ENCODE results near the gene NDEL1.

NDEL1 gene

GRCh38 chr17:8487130-8487645 lies 51.5 kb downstream of the NDEL1 start:
- H3K9ac ChIP-seq (ENCODE audit: low read depth, low read length), result no peak overlapping the region
- peaks cover 5% of the 10 kb centered on the region; the same call in 1 of the 2 replicates for H3K9me3 ChIP-seq (ENCODE audit: control insufficient read depth, insufficient read depth, low read length)
- no peaks in the 10 kb centered on the region for H3K4me1 ChIP-seq (ENCODE audit: insufficient read depth, low read length)
- H3K36me3 ChIP-seq (ENCODE audit: insufficient read depth, low read length), result peaks cover 67% of the 10 kb centered on the region

GRCh38 chr17:8487743-8488142 lies 52.1 kb downstream of the NDEL1 start:
- Histone ChIP-seq H3K4me1 (ENCODE audit: insufficient read depth, low read length) (no peaks in the 10 kb centered on the region), H3K36me3 (ENCODE audit: insufficient read depth, low read length) (peaks cover 72% of the 10 kb centered on the region), H3K9me3 (ENCODE audit: control insufficient read depth, insufficient read depth, low read length) (peaks cover 5% of the 10 kb centered on the region; the same call in 1 of the 2 replicates), H3K9ac (ENCODE audit: low read depth, low read length) (no peak overlapping the region)

GRCh38 chr17:8488491-8488890 lies 52.8 kb downstream of the NDEL1 start:
- Histone ChIP-seq H3K4me1 (ENCODE audit: insufficient read depth, low read length) (no peaks in the 10 kb centered on the region), H3K36me3 (ENCODE audit: insufficient read depth, low read length) (peaks cover 72% of the 10 kb centered on the region), H3K9me3 (ENCODE audit: control insufficient read depth, insufficient read depth, low read length) (peaks cover 5% of the 10 kb centered on the region; the same call in 1 of the 2 replicates), H3K9ac (ENCODE audit: low read depth, low read length) (no peak overlapping the region)

GRCh38 chr17:8488901-8489300 lies 53.2 kb downstream of the NDEL1 start:
- peaks cover 69% of the 10 kb centered on the region for H3K36me3 ChIP-seq (ENCODE audit: insufficient read depth, low read length)
- no peak overlapping the region for H3K9ac ChIP-seq (ENCODE audit: low read depth, low read length)

GRCh38 chr17:8489841-8490240 lies 54.2 kb downstream of the NDEL1 start:
- Histone ChIP-seq H3K9me3 (ENCODE audit: control insufficient read depth, insufficient read depth, low read length) (peaks cover 5% of the 10 kb centered on the region; the same call in 1 of the 2 replicates), H3K4me1 (ENCODE audit: insufficient read depth, low read length) (no peaks in the 10 kb centered on the region), H3K9ac (ENCODE audit: low read depth, low read length) (no peak overlapping the region), H3K36me3 (ENCODE audit: insufficient read depth, low read length) (peaks cover 71% of the 10 kb centered on the region)

More at GRCh38 chr17:8488901-8489300, 53.2 kb downstream of the NDEL1 start:
- H3K9me3 ChIP-seq (ENCODE audit: control insufficient read depth, insufficient read depth, low read length), result peaks cover 5% of the 10 kb centered on the region; the same call in 1 of the 2 replicates
- no peaks in the 10 kb centered on the region for H3K4me1 ChIP-seq (ENCODE audit: insufficient read depth, low read length)

GRCh38 chr17:8490256-8491023 lies 54.8 kb downstream of the NDEL1 start:
- H3K9ac ChIP-seq (ENCODE audit: low read depth, low read length), result no peak overlapping the region
- peaks cover 77% of the 10 kb centered on the region for H3K36me3 ChIP-seq (ENCODE audit: insufficient read depth, low read length)
- H3K9me3 ChIP-seq (ENCODE audit: control insufficient read depth, insufficient read depth, low read length), result peaks cover 5% of the 10 kb centered on the region; the same call in 1 of the 2 replicates
- no peaks in the 10 kb centered on the region for H3K4me1 ChIP-seq (ENCODE audit: insufficient read depth, low read length)

- Histone ChIP-seq H3K4me1 (ENCODE audit: insufficient read depth, low read length) (no peaks in the 10 kb centered on the region), H3K9ac (ENCODE audit: low read depth, low read length) (no peak overlapping the region), H3K9me3 (ENCODE audit: control insufficient read depth, insufficient read depth, low read length) (no peaks in the 10 kb centered on the region), H3K36me3 (ENCODE audit: insufficient read depth, low read length) (peaks cover 77% of the 10 kb centered on the region)
Observed at GRCh38 chr17:8492121-8492520, 56.4 kb downstream of the NDEL1 start.

GRCh38 chr17:8494021-8494420 lies 58.3 kb downstream of the NDEL1 start:
- H3K9ac ChIP-seq (ENCODE audit: low read depth, low read length), result no peak overlapping the region
- H3K4me1 ChIP-seq (ENCODE audit: insufficient read depth, low read length), result no peaks in the 10 kb centered on the region
- H3K36me3 ChIP-seq (ENCODE audit: insufficient read depth, low read length), result peaks cover 70% of the 10 kb centered on the region
- H3K9me3 ChIP-seq (ENCODE audit: control insufficient read depth, insufficient read depth, low read length), result no peaks in the 10 kb centered on the region

- Histone ChIP-seq H3K4me1 (ENCODE audit: insufficient read depth, low read length) (no peaks in the 10 kb centered on the region), H3K9ac (ENCODE audit: low read depth, low read length) (no peak overlapping the region), H3K36me3 (ENCODE audit: insufficient read depth, low read length) (peaks cover 74% of the 10 kb centered on the region), H3K9me3 (ENCODE audit: control insufficient read depth, insufficient read depth, low read length) (no peaks in the 10 kb centered on the region)
Observed at GRCh38 chr17:8494506-8495111, 58.9 kb downstream of the NDEL1 start.

- peaks cover 72% of the 10 kb centered on the region for H3K36me3 ChIP-seq (ENCODE audit: insufficient read depth, low read length)
- no peaks in the 10 kb centered on the region for H3K4me1 ChIP-seq (ENCODE audit: insufficient read depth, low read length)
Observed at GRCh38 chr17:8496081-8496480, 60.4 kb downstream of the NDEL1 start.

GRCh38 chr17:8499171-8499570 lies 63.5 kb downstream of the NDEL1 start:
- H3K4me1 ChIP-seq (ENCODE audit: insufficient read depth, low read length), result no peaks in the 10 kb centered on the region
- H3K9ac ChIP-seq (ENCODE audit: low read depth, low read length), result no peak overlapping the region
- H3K36me3 ChIP-seq (ENCODE audit: insufficient read depth, low read length), result peaks cover 60% of the 10 kb centered on the region
- no peaks in the 10 kb centered on the region for H3K9me3 ChIP-seq (ENCODE audit: control insufficient read depth, insufficient read depth, low read length)

More at GRCh38 chr17:8496081-8496480, 60.4 kb downstream of the NDEL1 start:
- Histone ChIP-seq H3K9ac (ENCODE audit: low read depth, low read length) (no peak overlapping the region), H3K9me3 (ENCODE audit: control insufficient read depth, insufficient read depth, low read length) (no peaks in the 10 kb centered on the region)

GRCh38 chr17:8499614-8500013 lies 63.9 kb downstream of the NDEL1 start:
- no peaks in the 10 kb centered on the region for H3K9me3 ChIP-seq (ENCODE audit: control insufficient read depth, insufficient read depth, low read length)
- H3K9ac ChIP-seq (ENCODE audit: low read depth, low read length), result no peak overlapping the region
- peaks cover 55% of the 10 kb centered on the region for H3K36me3 ChIP-seq (ENCODE audit: insufficient read depth, low read length)
- no peaks in the 10 kb centered on the region for H3K4me1 ChIP-seq (ENCODE audit: insufficient read depth, low read length)

- Histone ChIP-seq H3K9ac (ENCODE audit: low read depth, low read length) (no peak overlapping the region), H3K9me3 (ENCODE audit: control insufficient read depth, insufficient read depth, low read length) (no peaks in the 10 kb centered on the region), H3K36me3 (ENCODE audit: insufficient read depth, low read length) (peaks cover 52% of the 10 kb centered on the region), H3K4me1 (ENCODE audit: insufficient read depth, low read length) (no peaks in the 10 kb centered on the region)
Observed at GRCh38 chr17:8500609-8501008, 64.9 kb downstream of the NDEL1 start.

- Histone ChIP-seq H3K9me3 (ENCODE audit: control insufficient read depth, insufficient read depth, low read length) (no peaks in the 10 kb centered on the region), H3K4me1 (ENCODE audit: insufficient read depth, low read length) (no peaks in the 10 kb centered on the region), H3K36me3 (ENCODE audit: insufficient read depth, low read length) (peaks cover 51% of the 10 kb centered on the region), H3K9ac (ENCODE audit: low read depth, low read length) (no peak overlapping the region)
Observed at GRCh38 chr17:8502126-8502525, 66.4 kb downstream of the NDEL1 start.

- Histone ChIP-seq H3K36me3 (ENCODE audit: insufficient read depth, low read length) (peaks cover 59% of the 10 kb centered on the region), H3K9ac (ENCODE audit: low read depth, low read length) (no peak overlapping the region), H3K4me1 (ENCODE audit: insufficient read depth, low read length) (no peaks in the 10 kb centered on the region), H3K9me3 (ENCODE audit: control insufficient read depth, insufficient read depth, low read length) (no peaks in the 10 kb centered on the region)
Observed at GRCh38 chr17:8503368-8503767, 67.7 kb downstream of the NDEL1 start.

Data from ES-I3 (cell line).